D721Med (cell line): ENCODE results near the gene COL9A3.

ENCODE experiments used
- DNase-seq: peaks from one replicate; pipeline ENCODE4 v3.0.0; 2011; ENCODE audit warnings: low spot score; ENCODE audit not compliant: insufficient read length
- FAIRE-seq: peaks from 2 replicates; lab custom pipeline; 2011; peaks lifted over from hg19 to GRCh38; lab: Jason Lieb, UNC
- CTCF ChIP-seq: IDR thresholded peaks from 2 replicates; pipeline ENCODE4 v1.5.1; 2012; ENCODE audit warnings: mild to moderate bottlenecking, control low read depth; ENCODE audit not compliant: insufficient read depth; ENCODE audit errors: missing control alignments

COL9A3 gene

GRCh38 chr20:62830821-62831220, 14.0 kb downstream of the COL9A3 start:
- no peak for TF ChIP-seq CTCF
- FAIRE-seq (no peak), DNase-seq (no peak)

- TF ChIP-seq CTCF: no peak
- FAIRE-seq (no peak), DNase-seq (no peak)
Measured at GRCh38 chr20:62831361-62831788, 14.5 kb downstream of the COL9A3 start.

GRCh38 chr20:62831854-62832211, 15.0 kb downstream of the COL9A3 start:
- no peak for TF ChIP-seq CTCF
- no peak for DNase-seq
- no peak for FAIRE-seq

- FAIRE-seq: no peak
- no peak for TF ChIP-seq CTCF
- DNase-seq: no peak
Measured at GRCh38 chr20:62832212-62832922, 15.5 kb downstream of the COL9A3 start.

- FAIRE-seq: no peak
- TF ChIP-seq CTCF: no peak
- DNase-seq: no peak
Measured at GRCh38 chr20:62832951-62833391, 16.1 kb downstream of the COL9A3 start.

- no peak for DNase-seq
- no peak for FAIRE-seq
- no peak for TF ChIP-seq CTCF
Measured at GRCh38 chr20:62834967-62835730, 18.3 kb downstream of the COL9A3 start.
